Measurements from ENCODE around the gene RNFT2. TPM values are rescaled to one million over a fixed set of nuclear protein-coding genes. Genes with fewer than 3 reads are reported as not detected.

Gene RNFT2
- total RNA-seq, 1 experiment from 2014 or later, result 12.3 TPM

- BruUV-seq (replicated peaks), result no TSS peak
Observed at GRCh38 chr12:116807546-116807945, 69.4 kb downstream of the RNFT2 start.

GRCh38 chr12:116808113-116809105 is 70.3 kb downstream of the RNFT2 start:
- CTCF ChIA-PET, result interaction anchor here (0.5 kb wide), 1 partner anchor 198 kb away, joined by 3 read pairs; no protein-coding TSS in a partner anchor
- Histone ChIP-seq H3K4me1 (ENCODE audit: control insufficient read depth, insufficient read depth, low read length) (peaks cover 3% of the 10 kb centered on the region), H3K4me3 (ENCODE audit: low read depth in 2 of 2, low read length in 2 of 2) (no peak overlapping the region), H3K9me3 (ENCODE audit: control insufficient read depth, insufficient read depth, low read depth, low read length) (no peaks in the 10 kb centered on the region), H3K27me3 (ENCODE audit: control insufficient read depth, insufficient read depth, low read length) (no peaks in the 10 kb centered on the region), H3K36me3 (ENCODE audit: control insufficient read depth, insufficient read depth, low read length) (no peaks in the 10 kb centered on the region), H3K27ac (ENCODE audit: low read length) (no peak overlapping the region)
- POLR2A ChIA-PET, result no interaction called here
- ATAC-seq, result no peak
- DNase-seq (ENCODE audit: low read depth, low spot score), result no peak
- intact Hi-C loops (cut with micrococcal nuclease; ENCODE audit: unreplicated experiment) (no loop called here), in situ Hi-C loops (cut with HindIII; ENCODE audit: low pct_unique_long_range_greater_than_20kb, low sequenced_read_pairs) (no loop called here)
- TF ChIP-seq POLR2AphosphoS5 (IDR thresholded peaks at IDR 0.05; ENCODE audit: low read depth, low read length), result no peak
- TF ChIP-seq CTCF (IDR thresholded peaks at IDR 0.05), result no peak
- TF ChIP-seq SIN3A (IDR thresholded peaks at IDR 0.05; ENCODE audit: borderline replicate concordance, insufficient read depth, low read depth, low read length), result no peak
- no peak for TF ChIP-seq REST (IDR thresholded peaks at IDR 0.05; ENCODE audit: insufficient read depth in 1 of 2, low read depth in 2 of 2, low read length in 1 of 2)
- TF ChIP-seq TCF7L2 (IDR thresholded peaks at IDR 0.05; ENCODE audit: low read depth, low read length), result no peak
- BruUV-seq (replicated peaks), result no TSS peak

More at GRCh38 chr12:116807546-116807945, 69.4 kb downstream of the RNFT2 start:
- no peak for TF ChIP-seq SIN3A (IDR thresholded peaks at IDR 0.05; ENCODE audit: borderline replicate concordance, insufficient read depth, low read depth, low read length)
- ChIA-PET CTCF (no interaction called here), POLR2A (no interaction called here)
- Histone ChIP-seq H3K9me3 (ENCODE audit: control insufficient read depth, insufficient read depth, low read depth, low read length) (no peaks in the 10 kb centered on the region), H3K36me3 (ENCODE audit: control insufficient read depth, insufficient read depth, low read length) (no peaks in the 10 kb centered on the region), H3K27me3 (ENCODE audit: control insufficient read depth, insufficient read depth, low read length) (no peaks in the 10 kb centered on the region), H3K4me3 (ENCODE audit: low read depth in 2 of 2, low read length in 2 of 2) (no peak overlapping the region), H3K4me1 (ENCODE audit: control insufficient read depth, insufficient read depth, low read length) (no peaks in the 10 kb centered on the region), H3K27ac (ENCODE audit: low read length) (no peak overlapping the region)
- ATAC-seq, result no peak
- in situ Hi-C loops (cut with HindIII; ENCODE audit: low pct_unique_long_range_greater_than_20kb, low sequenced_read_pairs) (no loop called here), intact Hi-C loops (cut with micrococcal nuclease; ENCODE audit: unreplicated experiment) (no loop called here)
- no peak for DNase-seq (ENCODE audit: low read depth, low spot score)

GRCh38 chr12:116812238-116812637 is 74.1 kb downstream of the RNFT2 start:
- Histone ChIP-seq H3K4me3 (ENCODE audit: low read depth in 2 of 2, low read length in 2 of 2) (no peak overlapping the region), H3K27ac (ENCODE audit: low read length) (no peak overlapping the region), H3K9me3 (ENCODE audit: control insufficient read depth, insufficient read depth, low read depth, low read length) (no peaks in the 10 kb centered on the region), H3K4me1 (ENCODE audit: control insufficient read depth, insufficient read depth, low read length) (peaks cover 6% of the 10 kb centered on the region), H3K27me3 (ENCODE audit: control insufficient read depth, insufficient read depth, low read length) (no peaks in the 10 kb centered on the region), H3K36me3 (ENCODE audit: control insufficient read depth, insufficient read depth, low read length) (no peaks in the 10 kb centered on the region)
- BruUV-seq (replicated peaks), result no TSS peak
- no peak for TF ChIP-seq CTCF (IDR thresholded peaks at IDR 0.05)
- TF ChIP-seq SIN3A (IDR thresholded peaks at IDR 0.05; ENCODE audit: borderline replicate concordance, insufficient read depth, low read depth, low read length), result no peak
- no peak for TF ChIP-seq POLR2AphosphoS5 (IDR thresholded peaks at IDR 0.05; ENCODE audit: low read depth, low read length)
- TF ChIP-seq TCF7L2 (IDR thresholded peaks at IDR 0.05; ENCODE audit: low read depth, low read length), result no peak
- TF ChIP-seq REST (IDR thresholded peaks at IDR 0.05; ENCODE audit: insufficient read depth in 1 of 2, low read depth in 2 of 2, low read length in 1 of 2), result no peak
- ChIA-PET CTCF (no interaction called here), POLR2A (no interaction called here)
- intact Hi-C loops (cut with micrococcal nuclease; ENCODE audit: unreplicated experiment) (no loop called here), in situ Hi-C loops (cut with HindIII; ENCODE audit: low pct_unique_long_range_greater_than_20kb, low sequenced_read_pairs) (no loop called here)
- DNase-seq (ENCODE audit: low read depth, low spot score) (no peak), ATAC-seq (no peak)

Data from Panc1 (cell line).